Measurements from ENCODE around the gene RUBCN.
"Not testable (repeated sequence)": the region's sequence is repeated elsewhere in the genome, so short reads cannot be mapped to it uniquely, and the experiment has no call there.

- not testable (repeated sequence) for TF ChIP-seq EP300 (IDR thresholded peaks at IDR 0.05); CTCF (IDR thresholded peaks at IDR 0.05); POLR2AphosphoS5 (IDR thresholded peaks at IDR 0.05); POLR2A (IDR thresholded peaks at IDR 0.05; ENCODE audit: low read depth)
These were observed 73.2 kb downstream of the RUBCN start for GRCh38 chr3:197663367-197664140.

Data from esophagus muscularis mucosa (tissue), 4 donors.